NCI-H526 (cell line): ENCODE data around the gene ATPAF2.
"Not testable (repeated sequence)": the region's sequence is repeated elsewhere in the genome, so short reads cannot be mapped to it uniquely, and the experiment has no call there.

Experiments
- DNase-seq, 2 experiments: peaks; one replicate each; lab custom pipeline; 2025; lab: John Stamatoyannopoulos, UW

The ATPAF2 gene

DNA sequence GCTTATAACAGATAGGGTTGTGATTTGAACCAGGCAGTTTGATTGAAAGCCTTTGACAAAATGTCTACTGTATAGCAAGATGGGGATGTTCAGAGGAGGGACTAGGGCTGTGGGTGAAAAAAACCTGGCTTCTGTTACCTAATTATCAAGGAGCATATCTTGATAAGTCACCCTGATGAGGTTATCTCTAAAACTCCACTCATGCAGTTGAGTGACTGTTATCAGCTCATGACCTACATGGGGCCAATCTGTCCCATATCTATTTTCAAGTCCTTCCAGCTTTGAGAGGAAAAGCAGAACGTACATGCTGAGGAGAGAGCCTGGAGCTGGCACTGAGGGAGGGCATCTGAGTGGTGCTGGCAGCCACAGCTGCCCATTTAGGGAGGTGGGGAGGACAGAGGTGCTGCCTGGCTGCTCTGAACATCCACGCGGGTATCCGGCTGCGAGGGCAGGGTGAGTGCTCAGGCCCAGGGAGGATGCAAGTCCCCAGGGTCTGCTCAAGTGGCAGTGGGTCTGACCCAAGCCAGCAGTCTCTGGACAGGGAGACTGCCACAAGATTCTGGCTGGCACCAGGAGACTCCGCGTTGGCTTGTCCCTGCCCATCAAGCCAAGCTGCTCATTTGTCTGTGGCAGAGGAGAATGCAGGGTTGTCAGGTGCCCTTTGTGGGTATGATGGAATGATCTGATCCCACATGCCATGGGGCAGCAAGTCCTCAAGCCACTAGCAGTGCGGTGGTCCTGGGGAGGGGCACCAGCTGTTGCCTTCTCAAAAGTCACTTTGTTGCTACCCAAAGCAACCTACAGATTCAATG is 29.2 kb downstream of the ATPAF2 start:
- no peak for DNase-seq

DNA sequence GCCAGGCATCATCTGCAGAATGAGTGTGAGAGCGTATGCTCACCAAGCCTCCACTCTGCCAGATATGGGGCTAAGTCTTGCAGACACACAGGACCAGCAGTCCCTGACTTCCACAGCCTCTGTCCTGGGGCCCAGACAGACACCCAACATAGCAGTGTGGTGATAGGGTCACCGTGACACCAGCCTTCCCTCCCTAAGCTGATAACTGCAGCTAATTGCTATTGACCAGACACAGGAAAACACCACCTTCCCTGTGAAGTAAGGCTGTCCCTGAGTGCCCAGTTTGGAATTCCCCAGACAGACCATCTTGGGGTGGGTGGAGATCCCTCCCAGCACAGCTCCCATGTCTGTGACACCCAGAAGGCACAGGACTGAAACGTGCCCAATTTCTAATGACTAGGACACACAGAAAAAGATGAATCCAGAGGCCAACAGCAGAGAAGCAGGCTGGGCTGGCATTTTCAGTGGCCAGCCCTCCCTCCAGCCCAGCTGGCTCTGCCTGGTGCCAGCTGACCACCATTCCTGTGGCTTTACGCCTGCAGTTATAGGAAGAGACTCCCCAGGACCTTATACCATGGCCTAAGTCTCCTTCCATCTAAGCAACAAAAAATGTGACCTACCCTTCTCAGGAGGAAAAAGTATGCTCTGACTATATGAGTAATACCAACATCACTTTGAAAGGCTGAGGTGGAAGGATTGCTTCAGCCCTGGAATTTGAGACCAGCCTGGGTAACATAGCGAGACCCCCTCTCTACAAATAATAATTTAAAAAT is 30.3 kb downstream of the ATPAF2 start:
- DNase-seq = no peak

DNA sequence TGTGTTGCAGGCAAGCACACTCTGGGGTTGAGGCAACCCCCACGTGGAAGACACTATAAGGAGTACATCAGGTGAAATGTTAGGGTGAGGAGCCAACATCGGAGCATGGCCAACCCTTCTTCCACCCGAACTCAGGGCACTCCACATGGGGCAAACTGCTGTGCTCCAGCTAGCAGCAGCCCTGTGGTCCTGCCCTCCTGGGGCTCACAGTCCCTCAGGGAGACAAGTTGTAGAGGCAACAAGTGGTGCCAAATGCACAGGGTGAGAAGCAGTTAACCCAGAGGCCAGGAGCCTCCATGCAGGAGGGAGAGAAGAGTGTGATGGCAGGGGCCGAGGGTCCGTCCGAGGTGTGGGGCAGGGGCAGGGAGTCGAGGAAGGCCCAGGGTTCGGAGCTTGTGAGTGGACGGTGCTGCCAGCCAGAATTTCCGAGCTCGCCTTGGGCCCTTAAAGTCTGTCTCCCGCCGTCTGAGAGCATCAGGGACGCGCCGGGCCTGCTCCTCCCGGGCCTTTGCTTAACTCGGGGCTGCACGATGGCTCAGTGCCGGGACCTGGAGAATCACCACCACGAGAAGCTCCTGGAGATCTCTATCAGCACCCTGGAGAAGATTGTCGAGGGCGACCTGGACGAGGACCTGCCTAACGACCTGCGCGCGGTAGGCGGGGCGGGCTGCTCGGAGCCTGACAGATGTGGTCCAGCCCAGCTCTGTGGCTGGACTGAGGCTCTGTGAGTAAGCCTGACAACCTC is 32.3 kb downstream of the ATPAF2 start:
- DNase-seq = no peak

DNA sequence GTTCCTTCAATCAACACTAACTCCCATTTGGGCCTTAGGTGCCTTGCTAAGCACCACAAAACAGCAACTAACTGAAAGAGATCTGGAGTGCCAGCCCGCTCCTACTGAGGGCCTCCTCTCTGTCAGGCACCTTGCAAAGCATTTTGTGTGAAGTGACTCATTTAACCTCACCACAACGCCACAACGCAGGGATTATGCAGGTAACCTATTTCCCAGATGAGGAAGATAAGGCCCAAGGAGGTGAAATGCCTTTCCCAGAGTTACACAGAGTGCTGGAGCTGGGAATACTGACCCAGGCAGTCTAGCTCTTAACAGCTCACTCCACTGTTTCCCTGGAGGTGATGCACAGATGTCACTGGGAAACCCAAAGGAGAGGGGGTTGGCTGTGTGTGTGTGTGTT is 33.5 kb downstream of the ATPAF2 start:
- no peak for DNase-seq

DNA sequence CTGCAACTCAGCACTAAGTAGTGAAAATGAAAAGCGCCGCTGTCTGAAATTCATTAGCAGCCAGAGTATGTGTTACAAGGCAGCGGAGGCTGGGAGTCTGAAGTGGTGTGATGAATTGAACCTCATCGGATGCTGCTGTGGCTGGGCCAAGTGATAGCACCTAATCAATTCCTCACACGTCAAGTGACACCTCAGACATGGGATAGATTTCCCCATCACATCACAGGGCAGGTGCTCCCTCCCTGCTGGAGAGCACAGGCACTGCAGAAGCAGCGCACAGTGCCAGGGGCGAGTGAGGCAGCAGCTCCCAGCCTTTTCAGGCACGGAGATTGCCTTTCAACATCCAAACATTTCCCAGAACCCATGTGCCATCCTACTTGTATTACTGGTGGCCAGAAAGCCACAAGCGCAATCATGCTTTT is 34.1 kb downstream of the ATPAF2 start:
- no peak for DNase-seq

DNA sequence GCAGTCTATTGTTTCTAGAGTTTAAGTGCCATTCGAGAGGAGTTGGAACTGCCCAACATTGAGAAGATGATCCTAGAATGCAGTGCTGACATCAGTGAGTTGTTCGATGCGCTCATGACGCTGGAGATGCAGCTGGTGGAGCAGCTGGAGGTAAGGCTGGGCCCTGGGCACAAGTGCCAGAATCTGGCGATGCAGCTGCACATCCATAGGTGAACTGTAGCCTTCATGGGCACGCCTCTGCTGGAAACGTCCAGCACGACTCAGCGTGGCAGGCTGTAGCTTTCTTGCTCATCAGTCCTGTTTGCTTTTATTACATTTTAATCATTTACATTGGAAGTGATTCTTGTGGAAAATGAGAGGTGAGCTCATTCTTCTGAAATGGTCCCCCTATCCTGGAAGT is 34.6 kb downstream of the ATPAF2 start:
- DNase-seq = no peak

DNA sequence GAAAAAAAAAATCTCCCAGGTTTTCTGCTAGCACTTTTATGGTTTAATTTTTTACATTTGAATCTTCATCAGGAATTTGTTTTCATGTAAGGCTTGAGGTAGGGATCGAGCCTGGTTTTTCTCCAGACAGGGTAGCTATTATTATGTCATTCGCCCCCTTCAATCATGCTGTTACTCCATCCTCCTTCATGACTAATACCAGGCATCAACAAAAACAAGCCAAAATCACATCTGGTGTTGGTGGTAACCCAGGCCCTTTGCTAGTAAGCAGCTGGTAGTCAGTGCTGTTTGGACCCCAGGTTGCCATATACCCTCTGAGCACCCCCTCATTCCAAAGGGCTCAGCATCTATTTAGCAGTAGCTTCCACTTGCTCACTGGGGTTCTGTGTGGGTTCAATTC is 36.8 kb downstream of the ATPAF2 start:
- no peak for DNase-seq

DNA sequence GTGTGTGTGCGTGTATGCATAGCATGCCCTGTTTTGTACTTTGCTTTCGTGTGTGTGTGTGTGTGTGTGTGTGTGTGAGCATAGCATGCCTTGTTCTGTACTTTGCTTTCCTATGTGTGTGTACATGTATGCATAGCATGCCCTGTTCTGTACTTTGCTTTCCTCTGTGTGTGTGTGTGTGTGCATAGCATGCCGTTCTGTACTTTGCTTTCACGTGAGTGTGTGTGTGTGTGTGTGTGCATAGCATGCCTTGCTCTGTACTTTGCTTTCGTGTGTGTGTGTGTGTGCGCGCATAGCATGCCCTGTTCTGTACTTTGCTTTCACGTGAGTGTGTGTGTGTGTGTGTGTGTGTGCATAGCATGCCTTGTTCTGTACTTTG is 38.9 kb downstream of the ATPAF2 start:
- DNase-seq = no peak

DNA sequence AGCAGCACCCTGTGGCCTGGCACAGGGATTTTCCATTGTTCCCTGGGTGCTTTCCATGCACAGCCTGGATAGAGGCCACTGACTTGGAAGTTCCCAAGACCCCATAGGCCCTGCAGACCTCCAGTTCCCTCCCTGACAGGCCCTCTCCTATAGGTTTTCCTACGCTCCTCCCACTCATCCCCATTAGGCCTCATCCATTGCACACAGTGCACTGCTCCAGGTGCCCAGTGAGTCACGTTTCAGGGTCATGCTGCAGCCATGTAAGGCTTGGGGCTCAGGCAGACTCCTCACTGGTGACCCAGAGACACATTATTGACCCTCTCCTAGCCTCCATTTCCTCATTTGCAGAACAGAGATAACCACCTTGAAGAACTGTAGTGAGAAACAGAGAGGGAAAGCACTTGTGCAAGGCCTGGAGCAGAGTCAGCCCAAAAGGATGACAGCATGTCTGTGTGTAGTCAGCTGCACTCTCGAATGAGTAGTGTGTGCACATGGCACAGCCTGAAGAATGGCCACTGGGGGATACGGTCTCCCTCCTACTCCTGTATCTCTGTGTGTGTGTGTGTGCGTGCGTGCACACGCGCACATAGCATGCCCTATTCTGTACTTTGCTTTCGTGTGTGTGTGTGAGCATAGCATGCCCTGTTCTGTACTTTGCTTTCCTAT is 39.5 kb downstream of the ATPAF2 start:
- no peak for DNase-seq

DNA sequence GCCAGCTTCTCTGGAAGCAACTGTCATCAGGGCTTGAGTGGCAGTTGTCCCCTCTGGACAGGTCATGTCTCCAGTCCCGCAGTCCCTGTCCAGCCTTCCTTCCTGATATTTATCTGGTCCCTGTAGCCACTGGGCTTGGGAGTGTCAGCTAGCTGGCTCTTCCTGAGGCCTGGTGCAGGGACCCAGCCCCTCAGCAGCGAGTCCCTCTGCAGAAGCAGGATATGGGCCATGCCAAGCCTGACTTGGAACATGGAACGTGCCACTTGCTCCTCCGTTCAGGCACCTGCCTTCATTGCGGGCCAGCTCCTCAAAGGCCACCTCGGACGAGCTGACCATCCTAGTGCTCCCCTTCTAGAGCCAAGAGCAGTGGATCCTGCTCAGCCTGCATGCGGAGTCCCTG is 40.0 kb downstream of the ATPAF2 start:
- DNase-seq = no peak

DNA sequence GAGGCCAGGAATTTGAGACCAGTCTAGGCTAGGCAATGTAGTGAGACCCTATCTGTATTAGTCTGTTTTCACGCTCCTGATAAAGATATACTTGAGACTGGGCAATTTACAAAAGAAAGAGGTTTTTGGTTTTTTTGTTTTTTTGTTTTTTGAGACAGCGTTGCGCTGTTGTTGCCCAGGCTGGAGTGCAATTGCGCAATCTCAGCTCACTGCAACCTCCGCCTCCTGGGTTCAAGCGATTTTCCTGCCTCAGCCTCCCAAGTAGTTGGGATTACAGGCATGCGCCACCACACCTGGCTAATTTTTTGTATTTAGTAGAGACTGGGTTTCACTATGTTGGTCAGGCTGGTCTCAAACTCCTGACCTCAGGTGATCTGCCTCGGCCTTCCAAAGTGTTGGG is 43.1 kb downstream of the ATPAF2 start:
- not testable (repeated sequence) for DNase-seq

DNA sequence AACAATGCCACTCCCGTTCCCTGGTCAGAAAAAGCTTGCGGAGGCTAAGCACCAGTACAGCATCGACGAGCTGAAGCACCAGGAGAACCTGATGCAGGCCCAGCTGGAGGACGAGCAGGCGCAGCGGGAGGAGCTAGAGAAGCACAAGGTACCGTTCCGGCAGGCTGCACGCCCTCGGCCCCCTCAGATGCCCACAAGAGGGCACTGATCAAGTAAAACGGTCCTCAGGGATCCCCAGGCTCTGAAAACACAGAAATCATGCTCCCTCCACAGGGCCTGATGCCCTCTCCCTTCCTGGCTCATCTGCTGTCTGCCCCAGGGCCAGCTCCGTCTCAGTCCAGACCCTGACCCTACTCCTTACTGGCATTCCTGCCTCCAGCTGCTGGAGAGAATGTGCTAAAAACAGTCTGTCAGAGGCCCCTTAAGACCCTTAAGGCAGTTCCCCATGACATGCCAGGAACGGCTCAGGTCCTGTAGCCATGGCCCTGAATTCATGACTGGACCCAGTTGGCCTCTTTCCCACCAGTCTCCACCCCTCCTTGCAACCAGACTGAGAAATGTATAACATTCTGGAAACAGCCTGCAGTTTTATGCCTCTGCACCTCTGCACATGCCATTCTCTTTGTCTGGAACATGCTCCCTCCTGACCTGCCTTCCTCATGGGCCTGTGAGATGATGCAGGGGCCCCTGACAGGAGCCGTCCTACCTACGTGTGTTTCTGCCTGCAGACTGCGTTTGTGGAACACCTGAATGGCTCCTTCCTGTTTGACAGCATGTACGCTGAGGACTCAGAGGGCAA is 44.5 kb downstream of the ATPAF2 start:
- DNase-seq = peak in 1 of 2 experiments; percentile 50

DNA sequence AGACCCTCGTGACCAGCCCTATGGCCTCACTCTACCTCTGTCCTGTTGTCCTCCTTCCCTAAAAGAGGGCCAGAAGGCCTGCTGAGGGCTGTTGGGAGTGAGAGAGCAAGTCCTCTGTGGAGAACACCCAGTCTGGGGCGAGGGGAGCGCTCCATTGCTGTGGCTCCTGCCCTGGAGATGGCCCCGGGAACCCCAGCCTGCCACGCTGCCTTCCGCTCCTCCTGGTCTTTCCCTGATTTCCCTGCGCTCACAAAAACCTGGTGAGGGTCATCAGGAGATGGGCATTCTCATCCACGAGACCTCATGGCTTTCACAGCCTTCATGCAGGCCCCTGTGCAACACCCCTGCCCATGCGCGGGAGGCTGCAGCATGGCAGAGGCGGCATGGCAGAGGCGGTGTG is 45.1 kb downstream of the ATPAF2 start:
- DNase-seq = no peak

DNA sequence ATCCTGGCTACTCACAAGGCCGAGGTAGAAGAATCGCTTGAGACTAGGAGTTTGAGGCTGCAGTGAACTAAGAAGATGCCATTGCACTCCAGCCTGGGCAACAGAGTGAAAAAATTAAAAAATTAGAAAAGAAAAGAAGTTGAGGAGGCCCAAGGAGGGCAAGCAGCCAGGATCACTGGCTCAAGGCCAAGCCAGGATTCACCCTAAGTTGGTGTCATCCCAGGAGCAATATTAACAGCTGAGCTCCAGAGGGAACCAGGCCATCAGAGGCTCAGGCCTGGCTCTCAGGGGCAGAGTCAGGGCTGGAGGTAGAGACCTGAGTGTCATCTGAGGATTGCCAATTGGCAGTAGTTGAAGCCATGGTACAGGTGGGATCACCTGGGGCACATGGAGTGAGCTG is 45.6 kb downstream of the ATPAF2 start:
- no peak for DNase-seq

DNA sequence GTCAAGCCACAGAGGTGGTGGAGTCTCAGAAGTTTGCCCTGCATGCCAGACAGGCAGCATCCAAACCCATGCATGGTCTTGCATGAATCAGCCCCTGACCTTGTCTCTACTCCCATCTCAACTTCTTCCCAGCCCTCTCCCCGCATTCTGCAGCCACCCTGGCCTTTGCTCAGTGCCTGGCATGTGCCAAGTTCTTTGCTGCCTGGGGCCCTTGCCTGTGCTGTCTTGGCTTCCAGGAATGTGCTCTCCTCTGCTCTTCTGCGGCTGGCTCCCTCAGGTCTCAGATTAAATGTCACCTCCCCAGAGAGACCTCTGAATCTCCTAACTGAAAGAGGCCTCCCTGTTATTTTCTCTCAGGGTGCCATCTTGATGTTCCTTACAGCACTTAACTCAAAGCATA is 48.7 kb downstream of the ATPAF2 start:
- DNase-seq = no peak

DNA sequence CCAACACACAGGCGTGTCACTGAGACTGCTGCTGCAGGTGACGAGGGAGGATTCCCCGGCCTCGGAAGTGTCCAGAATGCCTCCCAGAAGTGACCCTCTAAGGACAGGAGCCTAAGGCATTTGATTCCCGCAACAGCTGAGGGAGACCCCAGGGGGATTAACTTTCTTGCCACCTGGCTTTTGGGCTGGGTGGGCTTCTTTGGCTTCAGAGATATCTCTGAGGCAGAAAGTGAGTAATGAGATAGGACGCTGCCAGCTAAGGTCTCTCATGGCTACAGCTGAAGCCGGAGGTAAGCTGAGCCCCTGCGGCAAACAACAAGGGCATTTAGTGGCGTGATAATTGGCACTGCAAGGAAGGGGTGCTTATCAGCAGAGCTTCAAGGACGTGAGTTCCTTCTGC is 49.4 kb downstream of the ATPAF2 start:
- DNase-seq = no peak

DNA sequence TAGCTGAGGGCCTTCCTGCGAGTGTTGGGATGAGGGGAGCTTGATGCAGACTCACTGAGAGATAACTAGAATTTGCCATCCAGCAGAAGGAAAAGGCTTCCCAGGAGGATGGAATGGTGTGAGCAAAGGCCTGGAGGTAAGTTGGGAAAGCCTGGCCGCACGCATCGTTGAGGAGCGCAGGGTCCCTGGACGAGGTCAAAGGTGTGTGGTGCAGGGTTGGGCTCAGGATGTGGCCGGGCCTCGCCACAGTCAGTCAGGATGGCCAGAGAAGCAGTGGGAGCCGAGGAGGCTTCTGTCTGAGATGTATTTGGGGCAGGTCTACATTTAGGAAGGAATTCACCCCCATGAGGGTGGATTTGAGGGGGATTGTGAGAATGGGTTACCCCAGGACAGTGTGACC is 49.9 kb downstream of the ATPAF2 start:
- DNase-seq = no peak

DNA sequence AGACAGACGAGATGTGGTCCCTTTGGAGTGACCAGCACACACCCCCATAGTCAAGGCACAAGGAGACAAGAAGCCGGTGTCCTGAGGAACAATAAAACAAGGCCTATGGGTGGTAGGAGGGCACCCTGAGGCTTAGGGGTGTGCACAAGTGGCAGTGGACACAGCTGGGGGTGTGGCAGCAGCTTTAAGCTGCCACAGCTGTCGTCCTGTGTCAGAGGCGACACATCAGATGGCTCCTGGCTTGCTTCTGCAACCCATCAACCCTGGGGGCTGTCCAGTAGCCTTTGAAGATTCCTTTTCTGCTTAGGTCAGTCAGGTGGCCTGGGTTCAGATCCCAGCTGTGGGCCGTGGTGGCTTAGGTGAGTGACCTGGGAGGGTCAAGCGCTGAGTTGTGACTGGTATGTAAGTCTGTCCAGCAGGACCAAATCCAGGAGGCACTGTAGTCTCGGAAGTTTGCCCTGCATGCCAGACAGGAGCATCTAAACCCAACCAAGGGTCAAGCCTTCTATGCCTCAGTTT is 50.5 kb downstream of the ATPAF2 start:
- DNase-seq = no peak

DNA sequence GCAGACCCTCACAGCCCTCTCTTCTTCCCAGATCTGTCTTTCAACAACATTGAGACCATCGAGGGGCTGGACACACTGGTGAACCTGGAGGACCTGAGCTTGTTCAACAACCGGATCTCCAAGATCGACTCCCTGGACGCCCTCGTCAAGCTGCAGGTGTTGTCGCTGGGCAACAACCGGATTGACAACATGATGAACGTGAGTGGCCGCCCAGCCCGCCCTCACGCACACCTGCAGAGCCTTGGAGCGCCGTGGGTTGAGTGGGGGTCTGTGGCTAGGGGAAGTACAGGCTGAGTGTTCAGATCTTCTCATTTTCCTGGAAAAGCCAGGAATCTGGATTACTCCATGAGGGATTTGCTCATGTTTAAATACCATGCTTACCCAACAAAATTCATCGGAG is 51.1 kb downstream of the ATPAF2 start:
- DNase-seq = peak in 1 of 2 experiments; percentile 9

DNA sequence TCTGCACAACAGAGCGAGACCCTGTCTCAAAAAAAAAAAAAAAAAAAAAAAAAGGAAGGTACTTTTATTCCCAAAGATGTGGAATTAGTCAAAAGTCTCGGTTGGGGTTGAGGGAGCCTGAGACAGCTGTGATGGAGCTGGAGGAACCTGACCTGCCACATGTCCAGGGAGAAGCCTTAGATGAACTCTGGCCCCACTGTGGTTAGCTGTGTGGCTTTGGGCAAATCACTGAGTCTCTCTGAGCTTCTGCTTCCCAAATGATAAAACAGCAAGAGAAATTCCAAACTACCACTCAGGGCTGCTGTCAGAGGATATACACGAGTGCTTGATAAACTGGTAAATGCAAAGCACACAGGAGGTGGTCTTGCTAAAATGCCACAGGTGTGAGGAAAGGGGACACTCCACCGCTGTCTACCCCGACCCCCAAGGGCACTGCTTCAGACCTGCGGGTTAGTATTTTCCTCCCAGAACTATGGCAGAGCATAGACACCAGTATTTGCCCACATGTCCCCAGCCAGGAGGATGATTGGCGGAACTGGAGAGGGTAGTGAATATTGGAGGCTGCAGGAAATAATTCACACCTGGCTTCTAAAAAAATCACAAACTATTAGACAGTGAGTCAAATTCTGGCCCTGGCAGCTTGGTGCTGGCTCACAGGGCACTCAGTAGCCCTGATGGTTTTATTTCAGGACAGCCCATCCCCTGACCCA is 51.6 kb downstream of the ATPAF2 start:
- no peak for DNase-seq

DNA sequence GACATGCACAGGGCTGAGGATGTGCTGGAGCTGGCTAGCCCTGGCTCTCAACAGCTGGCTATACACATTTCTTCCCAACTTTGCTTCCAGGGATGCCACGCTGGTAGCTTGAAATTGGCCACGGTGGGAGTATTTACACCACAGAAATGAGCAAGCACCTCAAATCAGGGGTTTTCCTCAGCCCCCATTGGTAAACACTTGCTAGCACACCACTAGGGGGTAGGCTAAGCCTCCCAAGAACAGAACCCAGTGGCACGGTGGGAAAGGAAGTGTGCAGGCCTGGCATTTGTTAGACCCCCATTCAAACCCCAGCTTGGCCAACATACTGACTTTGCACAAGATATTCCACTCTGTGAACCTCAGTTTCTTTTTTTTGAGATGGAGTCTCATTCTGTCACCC is 53.4 kb downstream of the ATPAF2 start:
- no peak for DNase-seq
